ENCODE measurements around the gene ZNF200. TPM values are rescaled to one million over a fixed set of nuclear protein-coding genes. Genes with fewer than 3 reads are reported as not detected.

The ZNF200 gene
- total RNA-seq (2021) = 12.1 and 13.2 TPM in 2 replicates
- percentile 80 among the genes with signal in this experiment for Bru-seq, nascent RNA
- BruChase-seq, experiment 1, labeled RNA remaining after a 2-hour chase = percentile 68 among the genes with signal in this experiment
- BruChase-seq, experiment 2, labeled RNA remaining after a 6-hour chase = percentile 70 among the genes with signal in this experiment
- long read RNA-seq, full-length matches to known transcripts = 4 of 6 reads
- long read RNA-seq, partial matches to known transcripts = 1 of 6 reads
- long read RNA-seq, other reads (novel, unspliced or antisense) = 1 of 6 reads

GRCh38 chr16:3234857-3235561 lies at the start of gene ZNF200:
Gene ZNF200 (minus strand): TSS chr16:3235158. CDS start chr16:3233755, 1,403 bp downstream.
- Histone ChIP-seq H3K27ac (peak within 1 kb of the TSS; percentile 55), H3K4me3 (peak within 1 kb of the TSS; percentile 88), H3K36me3 (ENCODE audit: low read depth) (peaks cover 34% of the 10 kb centered on the region), H3F3A (ENCODE audit: insufficient read depth, low read depth) (peaks cover 9% of the 10 kb centered on the region; the same call in 1 of the 2 replicates), H3K4me1 (replicated peaks; ENCODE audit: insufficient read depth) (peaks cover 7% of the 10 kb centered on the region; the same call in 1 of the 2 replicates), H3K4me2 (peak within 1 kb of the TSS; percentile 87), H3K27me3 (ENCODE audit: insufficient read depth, low read depth) (no peaks in the 10 kb centered on the region), H2AFZ (peak within 1 kb of the TSS; percentile 96), H3K79me2 (ENCODE audit: low read depth) (peaks cover 15% of the 10 kb centered on the region), H4K20me1 (ENCODE audit: insufficient read depth) (no peaks in the 10 kb centered on the region), H3K9me3 (ENCODE audit: insufficient read depth, low read depth) (peaks cover 18% of the 10 kb centered on the region), H3K9me2 (ENCODE audit: insufficient read depth) (no peaks in the 10 kb centered on the region)
- ChIA-PET POLR2A (ENCODE audit: unreplicated experiment) (interaction anchor here (0.5 to 0.7 kb wide), 2 partner anchors 113 to 383 kb away, joined by 3 to 6 read pairs; no protein-coding TSS in a partner anchor), CTCF (no interaction called here)
- intact Hi-C loops (cut with micrococcal nuclease; ENCODE audit: unreplicated experiment) = loop anchor here (2.0 kb wide), 1 partner anchor 48 kb away; the partner anchor contains the start of gene ZNF263
- TF ChIP-seq CTCF (conservative IDR thresholded peaks at IDR 0.05) = no peak
- no peak for TF ChIP-seq EZH2 (IDR thresholded peaks at IDR 0.05; ENCODE audit: low read depth)
- BruUV-seq (replicated peaks) = no TSS peak
- peak; percentile 87 to 95 for DNase-seq

- peak overlapping the region; percentile 90 for H3K4me2 ChIP-seq
- peak overlapping the region; percentile 97 for H3K27ac ChIP-seq
- TF ChIP-seq EZH2 (IDR thresholded peaks at IDR 0.05; ENCODE audit: low read depth) (no peak), CTCF (conservative IDR thresholded peaks at IDR 0.05) (no peak)
- no peaks in the 10 kb centered on the region for H3K27me3 ChIP-seq (ENCODE audit: insufficient read depth, low read depth)
- H3F3A ChIP-seq (ENCODE audit: insufficient read depth, low read depth) = peaks cover 8% of the 10 kb centered on the region; the same call in 1 of the 2 replicates
- H2AFZ ChIP-seq = peak overlapping the region; percentile 74
- H3K4me3 ChIP-seq = peak overlapping the region; percentile 63
- ChIA-PET POLR2A (ENCODE audit: unreplicated experiment) (interaction anchor here (0.7 kb wide), 2 partner anchors 20 to 149 kb away, joined by 3 to 5 read pairs; partner anchors contain the start of gene ZNF213), CTCF (interaction anchor here (0.6 kb wide), 2 partner anchors 109 to 320 kb away, joined by 3 to 11 read pairs; no protein-coding TSS in a partner anchor)
- no peaks in the 10 kb centered on the region for H3K9me2 ChIP-seq (ENCODE audit: insufficient read depth)
- H3K36me3 ChIP-seq (ENCODE audit: low read depth) = peaks cover 43% of the 10 kb centered on the region
- peaks cover 53% of the 10 kb centered on the region for H3K79me2 ChIP-seq (ENCODE audit: low read depth)
- H3K4me1 ChIP-seq (replicated peaks; ENCODE audit: insufficient read depth) = peaks cover 18% of the 10 kb centered on the region
- H3K9me3 ChIP-seq (ENCODE audit: insufficient read depth, low read depth) = peaks cover 26% of the 10 kb centered on the region
- BruUV-seq (replicated peaks) = TSS peak; percentile 31
- intact Hi-C loops (cut with micrococcal nuclease; ENCODE audit: unreplicated experiment) = loop anchor here (1.0 to 2.0 kb wide), 4 partner anchors 49 to 217 kb away; partner anchors contain the start of genes CLUAP1, ZNF174, ZNF200 and ZSCAN32
- H4K20me1 ChIP-seq (ENCODE audit: insufficient read depth) = no peaks in the 10 kb centered on the region
- DNase-seq = no peak
These were observed 48.8 kb upstream of the ZNF200 start for GRCh38 chr16:3283543-3284447.
